C4-2B (cell line): Measurements from ENCODE around the gene NKD1.

ENCODE experiments used
- CTCF ChIP-seq: fragments of 450-650 bp; conservative IDR thresholded peaks from 2 replicates; pipeline ENCODE4 v1.5.1; 2017; ENCODE audit warnings: mild to moderate bottlenecking
- ZFX ChIP-seq: fragments of 450-650 bp; IDR thresholded peaks from 2 replicates; pipeline ENCODE4 v1.6.1; 2017

- TF ChIP-seq CTCF: no peak
- TF ChIP-seq ZFX: no peak
Measured at GRCh38 chr16:50505714-50506542, 42.3 kb upstream of the NKD1 start.
